Glutamatergic neuron (in vitro differentiated cells): Measurements from ENCODE around the gene FANK1. TPM values are rescaled to one million over a fixed set of nuclear protein-coding genes. Genes with fewer than 3 reads are reported as not detected.
A peak's percentile ranks its signal among the peaks of the same experiment; 100 is the strongest.

Experiments
- DNase-seq: peaks from one replicate; pipeline ENCODE4 v3.0.0; 2022
- H3K27ac Mint-ChIP-seq: one replicate; pipeline ENCODE4 v1.8.0; 2020; ENCODE audit warnings: mild to moderate bottlenecking, mixed read lengths, inconsistent platforms; ENCODE audit not compliant: unreplicated experiment
- H3K27me3 Mint-ChIP-seq: one replicate; pipeline ENCODE4 v1.8.0; 2020; ENCODE audit warnings: mild to moderate bottlenecking, moderate library complexity, mixed read lengths, inconsistent platforms; ENCODE audit not compliant: unreplicated experiment
- H3K36me3 Mint-ChIP-seq: one replicate; pipeline ENCODE4 v1.8.0; 2020; ENCODE audit warnings: mild to moderate bottlenecking, mixed read lengths, inconsistent platforms; ENCODE audit not compliant: unreplicated experiment
- H3K4me1 Mint-ChIP-seq: one replicate; pipeline ENCODE4 v1.8.0; 2020; ENCODE audit warnings: mild to moderate bottlenecking, low read depth, mixed read lengths, inconsistent platforms; ENCODE audit not compliant: unreplicated experiment
- H3K4me3 Mint-ChIP-seq: one replicate; pipeline ENCODE4 v1.8.0; 2020; ENCODE audit warnings: mild to moderate bottlenecking, mixed read lengths, inconsistent platforms; ENCODE audit not compliant: unreplicated experiment
- H3K9me3 Mint-ChIP-seq: one replicate; pipeline ENCODE4 v1.8.0; 2020; ENCODE audit warnings: mild to moderate bottlenecking, moderate library complexity, mixed read lengths, inconsistent platforms; ENCODE audit not compliant: unreplicated experiment
- total RNA-seq: library from RNA; stranded (reverse); fragmentation: NEBNext Ultra II Directional; extraction: Animal tissue kit (Norgen Biotek cat#: 25700); gene quantifications from one replicate; pipeline ENCODE4 v1.2.1, GENCODE V29; 2021; ENCODE audit not compliant: unreplicated experiment
- TF ChIP-seq, protein P1 (sequence below): fragments of 200-600 bp; sonication (generic); IDR thresholded peaks from one replicate; pipeline ENCODE4 v1.5.0; 2021; ENCODE audit not compliant: partially characterized antibody, unreplicated experiment

The FANK1 gene
- total RNA-seq, 1 donor from 2014 or later, result 0.59 TPM

DNA sequence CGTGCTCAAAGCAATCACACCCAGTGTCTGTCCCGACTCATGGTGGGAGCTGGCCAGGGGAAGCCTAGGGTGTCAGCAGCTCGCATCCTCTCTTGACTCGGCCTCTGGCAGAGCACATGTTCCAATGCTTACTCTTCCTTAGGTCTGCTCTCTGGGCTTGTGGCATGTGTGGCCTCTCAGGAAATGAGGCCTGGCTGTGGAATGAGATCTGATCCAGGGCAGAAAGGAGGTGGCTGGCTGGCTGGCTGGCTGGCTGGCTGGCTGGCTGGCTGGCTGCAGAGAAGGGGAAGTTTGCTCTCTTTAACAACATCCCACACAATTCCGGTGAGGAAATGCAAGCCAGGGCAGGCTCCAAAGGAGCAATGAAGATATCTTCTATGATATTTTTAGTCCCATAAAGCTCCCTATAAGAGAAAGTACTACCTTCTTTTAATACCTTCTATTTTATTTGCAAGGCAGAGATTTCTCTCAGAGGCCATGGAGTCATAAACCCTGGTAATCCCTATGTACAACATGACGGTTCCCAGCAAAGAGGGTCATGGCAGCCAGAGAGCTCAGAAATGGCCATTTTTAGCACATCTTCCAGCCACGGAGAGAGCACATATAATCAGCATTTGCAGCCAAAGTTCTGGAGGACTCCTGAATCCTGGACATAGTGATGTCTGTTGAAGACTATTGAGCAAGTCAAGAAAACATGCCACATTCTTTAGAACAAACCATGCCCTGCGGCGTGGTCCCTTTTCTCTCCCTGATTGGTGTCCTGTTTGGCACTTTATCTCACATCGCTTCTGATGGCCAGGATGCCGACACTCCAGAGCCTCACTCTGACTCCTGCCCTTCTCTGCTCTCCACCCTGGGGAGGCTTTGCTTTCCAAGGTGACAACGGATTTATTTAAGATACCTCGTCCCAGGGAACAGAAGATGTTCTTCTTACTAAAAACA is 153.7 kb downstream of the FANK1 start:
- no peak for DNase-seq
- Mint-ChIP-seq H3K4me3 (no peak overlapping the region), H3K36me3 (no peaks in the 10 kb centered on the region), H3K4me1 (peaks cover 14% of the 10 kb centered on the region), H3K27me3 (peaks cover 2% of the 10 kb centered on the region), H3K27ac (no peak overlapping the region), H3K9me3 (peaks cover 8% of the 10 kb centered on the region)
- TF ChIP-seq, protein P1, sequence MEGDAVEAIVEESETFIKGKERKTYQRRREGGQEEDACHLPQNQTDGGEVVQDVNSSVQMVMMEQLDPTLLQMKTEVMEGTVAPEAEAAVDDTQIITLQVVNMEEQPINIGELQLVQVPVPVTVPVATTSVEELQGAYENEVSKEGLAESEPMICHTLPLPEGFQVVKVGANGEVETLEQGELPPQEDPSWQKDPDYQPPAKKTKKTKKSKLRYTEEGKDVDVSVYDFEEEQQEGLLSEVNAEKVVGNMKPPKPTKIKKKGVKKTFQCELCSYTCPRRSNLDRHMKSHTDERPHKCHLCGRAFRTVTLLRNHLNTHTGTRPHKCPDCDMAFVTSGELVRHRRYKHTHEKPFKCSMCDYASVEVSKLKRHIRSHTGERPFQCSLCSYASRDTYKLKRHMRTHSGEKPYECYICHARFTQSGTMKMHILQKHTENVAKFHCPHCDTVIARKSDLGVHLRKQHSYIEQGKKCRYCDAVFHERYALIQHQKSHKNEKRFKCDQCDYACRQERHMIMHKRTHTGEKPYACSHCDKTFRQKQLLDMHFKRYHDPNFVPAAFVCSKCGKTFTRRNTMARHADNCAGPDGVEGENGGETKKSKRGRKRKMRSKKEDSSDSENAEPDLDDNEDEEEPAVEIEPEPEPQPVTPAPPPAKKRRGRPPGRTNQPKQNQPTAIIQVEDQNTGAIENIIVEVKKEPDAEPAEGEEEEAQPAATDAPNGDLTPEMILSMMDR, result no peak

DNA sequence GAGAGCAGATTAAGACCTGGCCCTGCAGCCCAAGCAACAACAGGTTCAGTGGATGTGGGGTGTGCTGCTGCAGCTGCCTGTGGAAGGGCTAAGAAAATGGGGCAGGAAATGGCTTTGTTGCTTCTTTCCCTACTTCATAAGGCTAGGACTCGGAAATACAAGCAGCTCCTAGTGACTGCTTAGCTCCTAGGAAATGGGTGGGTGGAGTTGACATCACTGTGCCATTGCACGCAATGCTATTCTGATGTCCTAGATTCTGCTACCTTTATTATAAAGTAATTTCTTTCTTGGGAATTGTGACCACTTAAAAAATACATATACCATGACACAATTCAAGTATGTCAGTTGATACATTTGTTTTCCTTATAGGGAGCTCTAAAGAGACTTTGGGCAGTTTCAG is 155.8 kb downstream of the FANK1 start:
- no peaks in the 10 kb centered on the region for H3K36me3 Mint-ChIP-seq
- peaks cover 14% of the 10 kb centered on the region for H3K4me1 Mint-ChIP-seq
- peaks cover 2% of the 10 kb centered on the region for H3K27me3 Mint-ChIP-seq

DNA sequence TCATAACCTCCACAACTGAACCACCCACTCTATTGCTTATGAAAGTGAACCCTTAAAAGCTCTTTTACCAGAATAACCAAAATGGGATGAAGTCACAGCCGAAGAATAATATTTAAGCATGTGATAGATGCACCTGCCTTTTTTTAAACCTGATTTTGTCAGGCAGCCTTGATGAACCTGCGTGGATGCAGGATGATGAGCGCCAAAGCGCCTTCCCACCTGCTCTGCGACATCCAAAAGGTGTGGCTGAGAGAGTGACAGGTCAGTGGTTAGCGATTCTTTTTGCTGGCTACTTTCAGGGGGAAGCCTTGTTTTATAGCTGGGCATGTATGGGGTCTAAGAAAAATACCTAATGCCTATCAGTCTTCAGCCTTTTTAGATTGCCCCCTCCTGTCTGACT is 157.8 kb downstream of the FANK1 start:
- Mint-ChIP-seq H3K27ac (no peak overlapping the region), H3K4me1 (peaks cover 24% of the 10 kb centered on the region), H3K36me3 (no peaks in the 10 kb centered on the region), H3K4me3 (no peak overlapping the region), H3K27me3 (peaks cover 2% of the 10 kb centered on the region), H3K9me3 (peaks cover 8% of the 10 kb centered on the region)
- DNase-seq, result no peak
- TF ChIP-seq, protein P1, result no peak

More for the DNA sequence above, 155.8 kb downstream of the FANK1 start:
- TF ChIP-seq, protein P1, result no peak
- H3K9me3 Mint-ChIP-seq, result peaks cover 8% of the 10 kb centered on the region
- no peak for DNase-seq
- H3K27ac Mint-ChIP-seq, result no peak overlapping the region
- no peak overlapping the region for H3K4me3 Mint-ChIP-seq

DNA sequence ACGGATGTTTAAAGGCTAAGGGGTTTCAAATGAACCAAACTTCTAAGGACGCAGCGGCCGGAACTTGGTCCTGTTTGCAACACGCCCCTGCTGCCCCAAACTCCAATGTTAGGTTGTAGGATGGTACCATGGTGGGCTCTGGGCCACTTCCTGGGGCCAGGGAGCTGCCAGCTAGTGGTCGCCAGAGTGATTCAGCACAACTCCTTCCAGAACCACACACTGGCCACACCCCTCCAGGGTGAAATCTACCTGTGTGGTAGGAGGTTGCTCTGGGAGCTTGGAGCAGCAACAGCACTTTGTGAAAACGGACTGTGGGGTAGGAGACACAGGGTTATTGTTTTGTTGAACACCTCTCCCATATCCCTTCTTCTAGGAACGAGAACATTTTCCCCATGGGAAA is 161.1 kb downstream of the FANK1 start:
- no peaks in the 10 kb centered on the region for H3K27me3 Mint-ChIP-seq
- TF ChIP-seq, protein P1, result no peak

DNA sequence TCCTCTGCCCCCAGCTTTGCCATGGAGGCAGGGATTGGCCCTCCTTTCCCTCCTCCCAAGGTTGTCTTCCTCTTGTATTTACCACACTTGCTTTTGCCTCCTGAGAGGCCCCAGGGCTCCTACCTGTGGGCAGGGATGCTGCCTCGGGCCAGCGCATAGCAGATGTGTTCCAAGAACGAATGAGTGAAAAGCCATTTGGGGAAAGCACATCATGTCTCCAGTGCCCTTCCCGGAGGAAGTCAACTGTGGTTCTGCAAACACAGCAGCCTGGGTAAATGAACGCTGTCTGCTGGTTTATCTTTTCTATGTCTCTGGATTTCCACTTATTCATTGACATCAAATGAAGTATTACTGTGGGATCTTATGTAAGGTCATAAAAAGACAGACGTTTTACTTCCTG is 161.7 kb downstream of the FANK1 start:
- TF ChIP-seq, protein P1, result no peak
- peaks cover 23% of the 10 kb centered on the region for H3K4me1 Mint-ChIP-seq
- peak overlapping the region; percentile 86 for H3K27ac Mint-ChIP-seq
- peak overlapping the region; percentile 57 for H3K4me3 Mint-ChIP-seq
- peaks cover 5% of the 10 kb centered on the region for H3K36me3 Mint-ChIP-seq
- DNase-seq, result no peak
- H3K27me3 Mint-ChIP-seq, result no peaks in the 10 kb centered on the region
- H3K9me3 Mint-ChIP-seq, result peaks cover 6% of the 10 kb centered on the region

More for the DNA sequence above, 161.1 kb downstream of the FANK1 start:
- peaks cover 6% of the 10 kb centered on the region for H3K9me3 Mint-ChIP-seq
- no peak overlapping the region for H3K27ac Mint-ChIP-seq
- peaks cover 5% of the 10 kb centered on the region for H3K36me3 Mint-ChIP-seq
- peaks cover 20% of the 10 kb centered on the region for H3K4me1 Mint-ChIP-seq
- no peak for DNase-seq
- H3K4me3 Mint-ChIP-seq, result no peak overlapping the region
